Astrocyte (in vitro differentiated cells and primary cell): ENCODE results near the gene BMPR1A.

Source experiments
- CTCF ChIP-seq: IDR thresholded peaks from 2 replicates; pipeline ENCODE4 v1.5.1; 2011; ENCODE audit warnings: low read depth, mild to moderate bottlenecking, inconsistent platforms, low read length, moderate library complexity; ENCODE audit not compliant: insufficient read depth
- EZH2 ChIP-seq: IDR thresholded peaks from 2 replicates; pipeline ENCODE4 v1.6.1; 2012; ENCODE audit warnings: mild to moderate bottlenecking, low read length, inconsistent platforms; ENCODE audit not compliant: insufficient read depth

- TF ChIP-seq CTCF = no peak
- no peak for TF ChIP-seq EZH2
Measured at GRCh38 chr10:86786368-86786767, 29.9 kb downstream of the BMPR1A start.
